GM19467 (cell line): ENCODE results near the gene PXN.
"Not testable (repeated sequence)": the region's sequence is repeated elsewhere in the genome, so short reads cannot be mapped to it uniquely, and the experiment has no call there.

ENCODE experiments used
- ATAC-seq: cut with Tn5 transposase; IDR thresholded peaks from one replicate; pipeline ENCODE4 v1.9.1; 2021; ENCODE audit warnings: mild to moderate bottlenecking, moderate library complexity; ENCODE audit not compliant: unreplicated experiment

The PXN gene

DNA sequence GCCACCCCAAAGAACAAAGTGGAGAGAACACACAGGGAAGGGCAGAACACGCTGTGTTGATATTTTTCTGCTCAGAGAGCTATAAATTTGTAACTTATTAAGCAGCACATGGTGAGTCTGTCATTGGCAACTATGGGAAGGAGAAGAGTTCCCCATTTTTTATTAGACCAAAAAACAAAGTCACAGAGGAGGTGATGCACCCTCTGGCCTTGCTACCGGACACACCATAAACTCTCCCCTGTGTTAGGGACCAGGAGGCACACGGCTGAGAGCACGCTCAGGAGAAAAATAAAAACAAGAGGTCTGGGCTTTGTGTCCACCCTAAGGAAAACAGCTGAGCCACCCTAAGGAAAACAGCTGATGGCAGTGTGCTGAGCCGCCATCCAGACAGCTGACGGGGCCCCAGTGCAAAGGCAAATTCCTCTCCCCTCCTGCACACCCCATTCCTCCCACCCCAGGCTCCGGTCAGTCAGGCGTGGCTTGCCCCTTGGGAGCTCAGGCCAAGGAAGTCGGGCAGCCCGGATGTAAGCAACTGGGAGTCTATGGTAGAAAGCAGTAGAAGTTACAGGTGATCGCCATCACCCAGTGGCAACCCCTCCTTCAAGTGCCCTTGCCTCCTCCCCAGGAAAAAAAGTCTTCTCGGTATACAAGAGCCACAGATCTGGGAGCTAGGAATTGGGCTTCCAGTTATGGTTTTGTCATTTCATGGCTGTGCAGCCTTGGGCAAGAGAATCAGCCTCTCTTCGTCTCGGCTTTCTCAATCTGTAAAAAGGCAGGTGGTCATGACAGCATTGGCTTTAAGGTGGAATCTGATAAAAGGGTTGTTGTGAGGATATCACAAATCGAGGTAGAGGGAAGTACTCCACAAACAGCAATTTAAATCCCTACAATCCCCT is 2.4 kb downstream of the PXN start:
- no peak for ATAC-seq

- no peak for ATAC-seq
These were observed 3.3 kb downstream of the PXN start for GRCh38 chr12:120261951-120262851.

GRCh38 chr12:120260607-120261006 is 4.9 kb downstream of the PXN start:
- ATAC-seq = no peak

DNA sequence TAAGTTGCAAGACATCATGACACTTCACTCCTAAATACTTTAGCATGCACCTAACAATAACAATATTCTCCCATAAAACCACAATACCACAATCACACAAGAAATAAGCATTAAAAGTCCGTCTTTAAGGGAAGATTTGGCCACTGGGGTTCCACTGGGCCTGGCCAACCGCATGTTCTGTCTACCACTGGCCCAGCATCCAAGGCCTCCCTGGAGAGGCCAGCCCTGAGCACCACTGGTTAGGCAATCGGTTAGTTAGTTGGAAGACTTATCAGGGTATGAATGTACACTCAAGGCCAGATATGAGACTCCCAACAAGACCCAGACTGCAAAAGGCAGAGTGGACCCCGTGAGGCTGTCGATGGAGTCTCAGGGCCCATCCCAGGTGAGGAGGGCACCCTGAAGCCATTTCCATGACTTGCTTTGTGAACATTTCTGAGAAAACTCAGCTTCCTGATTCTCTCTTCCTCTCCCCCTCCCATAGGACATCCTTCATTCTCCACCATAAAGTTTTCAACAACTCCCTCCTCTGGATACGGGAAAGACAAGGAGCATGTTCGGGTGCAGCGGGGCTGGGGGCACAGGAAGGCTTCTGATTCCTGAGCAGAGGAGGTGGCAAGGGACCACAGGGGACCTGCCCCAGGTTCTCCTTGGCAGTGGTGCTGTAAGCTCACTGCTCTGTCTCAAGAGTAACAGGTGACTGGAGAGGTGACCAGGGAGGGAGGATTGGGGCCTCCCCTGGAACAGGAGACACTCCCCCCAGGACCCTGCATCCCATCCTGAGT is 5.9 kb downstream of the PXN start:
- no peak for ATAC-seq

- ATAC-seq = no peak
These were observed 7.1 kb downstream of the PXN start for GRCh38 chr12:120258323-120258896.

GRCh38 chr12:120257041-120257821 is 8.3 kb downstream of the PXN start:
- no peak for ATAC-seq

- ATAC-seq = no peak
These were observed 10.7 kb downstream of the PXN start for GRCh38 chr12:120254809-120255208.

DNA sequence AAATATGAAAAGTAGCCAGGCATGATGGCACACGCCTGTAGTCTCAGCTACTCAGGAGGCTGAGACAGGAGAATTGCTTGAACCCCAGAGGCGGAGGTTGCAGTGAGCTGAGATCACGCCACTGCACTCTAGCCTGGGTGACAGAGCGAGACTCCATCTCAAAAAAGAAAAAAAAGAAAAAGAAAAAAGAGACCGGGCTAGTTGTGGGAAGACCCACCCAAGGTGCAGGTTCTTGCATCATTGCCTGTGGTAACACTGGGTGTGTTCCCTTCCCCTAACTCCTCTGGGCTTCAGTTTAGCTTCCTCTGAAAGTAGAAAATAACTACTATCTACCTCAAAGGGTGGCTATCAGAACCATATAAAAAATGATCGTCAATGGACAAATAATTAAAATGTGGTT is 12.2 kb downstream of the PXN start:
- not testable (repeated sequence) for ATAC-seq

DNA sequence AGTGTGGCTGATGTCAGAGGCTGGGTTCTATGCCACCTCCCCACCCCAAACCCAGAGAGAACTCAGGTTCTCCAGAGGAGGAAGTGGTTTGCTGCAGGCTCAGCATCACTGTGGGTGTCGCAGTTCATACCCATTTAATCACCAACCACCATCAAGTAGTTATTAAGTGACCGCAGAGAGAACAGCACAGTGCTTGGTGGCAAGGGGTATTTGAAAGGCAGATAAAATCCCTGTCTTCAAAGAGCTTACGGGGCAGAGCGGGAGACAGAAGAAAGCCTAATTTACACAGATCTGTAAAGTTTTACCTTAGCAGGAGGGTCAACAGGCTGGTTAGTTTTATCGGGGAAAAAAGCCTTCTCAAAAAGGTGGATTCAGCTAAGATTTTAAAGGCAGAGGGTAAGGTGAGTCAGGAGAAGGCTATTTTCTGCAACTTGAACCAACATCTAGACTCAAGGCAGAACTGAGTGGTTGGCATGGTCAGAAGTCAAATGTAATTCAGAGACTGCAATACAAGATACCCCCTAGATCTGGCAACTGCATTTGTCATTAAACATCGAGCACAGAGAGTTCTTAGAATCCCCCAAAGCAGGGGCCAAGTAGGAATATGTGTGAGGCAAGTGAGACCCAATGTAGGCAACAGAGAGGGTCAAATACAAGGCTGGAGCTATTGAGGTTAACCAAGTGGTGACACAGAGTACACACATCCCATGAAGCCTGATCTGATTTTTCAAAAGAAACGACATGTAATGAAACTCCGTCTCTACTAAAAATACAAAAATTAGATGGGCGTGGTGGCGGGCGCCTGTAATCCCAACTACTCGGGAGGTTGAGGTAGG is 13.2 kb downstream of the PXN start:
- no peak for ATAC-seq

DNA sequence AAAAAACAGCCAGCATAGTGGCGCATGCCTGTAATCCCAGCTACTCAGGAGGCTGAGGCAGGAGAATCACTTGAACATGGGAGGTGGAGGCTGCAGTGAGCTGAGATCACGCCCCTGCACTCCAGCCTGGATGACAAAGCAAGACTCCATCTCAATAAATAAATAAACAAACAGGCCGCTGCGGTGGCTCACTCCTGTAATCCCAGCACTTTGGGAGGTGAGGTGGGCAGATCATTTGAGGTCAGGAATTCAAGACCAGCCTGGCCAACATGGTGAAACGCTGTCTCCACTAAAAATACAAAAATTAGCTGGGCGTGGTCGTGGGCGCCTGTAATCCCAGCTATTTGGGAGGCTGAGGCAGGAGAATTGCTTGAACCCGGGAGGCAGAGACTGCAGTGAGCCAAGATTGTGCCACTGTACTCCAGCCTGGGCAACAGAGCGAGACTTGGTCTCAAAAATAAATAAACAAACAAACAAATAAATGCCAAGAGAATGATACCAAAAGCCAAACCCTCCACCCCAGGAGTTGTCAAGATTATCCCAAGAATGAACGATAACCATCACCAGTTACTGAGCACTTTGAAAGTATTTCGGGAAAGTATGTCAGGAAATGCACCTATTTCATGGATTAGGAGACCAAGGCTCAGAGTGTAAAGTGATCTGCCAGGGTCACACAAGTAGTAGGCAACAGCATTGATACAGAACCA is 14.0 kb downstream of the PXN start:
- not testable (repeated sequence) for ATAC-seq

GRCh38 chr12:120249875-120250795 is 15.4 kb downstream of the PXN start:
- no peak for ATAC-seq

DNA sequence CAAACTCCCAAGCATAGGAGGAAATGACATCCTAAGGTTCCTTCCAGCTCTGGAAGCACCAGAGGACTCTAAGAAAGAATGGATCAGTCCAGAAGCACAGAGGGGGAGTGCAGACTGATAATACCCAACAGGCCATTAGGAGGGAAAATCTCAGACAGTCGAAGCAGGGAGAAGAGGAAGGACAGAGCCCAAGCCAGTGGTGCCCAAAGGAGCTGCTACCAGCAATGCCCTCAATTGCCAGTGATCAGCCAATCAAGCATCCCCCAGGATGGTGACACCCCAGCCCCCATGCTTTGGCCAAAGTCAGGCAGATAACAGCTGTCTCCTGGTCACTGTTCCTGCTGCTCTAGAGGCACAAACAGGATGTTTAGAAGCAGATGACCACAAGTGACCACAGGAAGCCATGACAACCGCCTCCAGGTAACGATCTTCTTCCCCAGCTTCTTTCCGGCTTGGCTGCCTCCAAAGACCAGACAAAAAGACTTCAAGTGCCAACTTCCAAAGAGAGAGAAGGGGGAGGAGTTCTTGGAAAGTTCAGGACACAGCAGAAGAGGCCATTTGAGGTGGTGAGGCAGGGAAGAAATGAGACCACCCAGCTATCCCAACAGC is 16.2 kb downstream of the PXN start:
- no peak for ATAC-seq

- no peak for ATAC-seq
These were observed 17.9 kb downstream of the PXN start for GRCh38 chr12:120247621-120248030.

GRCh38 chr12:120247183-120247582 is 18.3 kb downstream of the PXN start:
- no peak for ATAC-seq

GRCh38 chr12:120246705-120247104 is 18.8 kb downstream of the PXN start:
- not testable (repeated sequence) for ATAC-seq

DNA sequence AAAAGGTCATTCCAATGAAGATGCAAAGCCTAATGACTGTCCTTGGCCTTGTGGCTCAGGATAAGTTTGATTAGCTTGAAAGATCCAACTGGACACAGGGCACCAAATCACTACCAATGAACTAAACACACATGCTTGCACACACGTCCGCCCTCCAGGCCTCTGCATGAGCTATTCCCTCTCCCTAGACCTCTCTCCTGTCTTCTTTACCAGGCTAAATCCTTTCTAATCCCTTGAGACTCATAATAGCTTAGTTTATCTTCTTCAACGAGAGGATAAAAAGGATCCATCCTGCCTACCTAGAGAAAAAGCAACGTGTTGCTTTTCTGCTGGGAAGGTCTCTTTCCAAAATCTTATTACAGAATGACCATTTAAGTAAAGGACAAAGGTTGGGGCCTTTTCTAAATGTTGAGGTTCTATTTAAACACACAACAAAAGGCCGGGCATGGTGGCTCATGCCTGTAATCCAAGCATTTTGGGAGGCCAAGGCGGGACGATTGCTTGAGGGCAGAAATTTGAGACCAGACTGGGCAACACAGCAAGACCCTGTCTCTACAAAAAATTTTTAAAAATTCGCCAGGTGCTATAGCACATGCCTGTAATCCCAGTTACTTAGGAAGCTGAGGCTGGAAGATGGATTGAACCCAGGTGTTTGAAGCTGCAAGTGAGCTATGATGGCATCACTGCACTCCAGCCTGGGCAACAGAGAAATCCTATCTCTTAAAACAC is 22.4 kb downstream of the PXN start:
- no peak for ATAC-seq
